Right atrium auricular region (tissue), 2 donors: ENCODE data around the gene ZNF341. TPM values are rescaled to one million over a fixed set of nuclear protein-coding genes. Genes with fewer than 3 reads are reported as not detected.

ENCODE experiments used
- DNase-seq: peaks from one replicate; pipeline ENCODE4 v3.0.0-alpha.2; 2019; ENCODE audit warnings: low spot score
- H3K27ac ChIP-seq, 2 donors: fragments of 200-600 bp; sonication (generic); 1 replicate in 1 of 2; 2 replicates in 1 of 2; pipeline ENCODE4 v1.5.1; 2016 to 2019
- H3K27me3 ChIP-seq, 2 donors: fragments of 200-600 bp; sonication (generic); one replicate each; pipeline versions ENCODE4 v1.5.1 to v1.6.0; 2017 to 2019
- H3K36me3 ChIP-seq: fragments of 200-600 bp; sonication (generic); one replicate; pipeline ENCODE4 v1.5.1; 2016
- H3K4me1 ChIP-seq, 2 donors: fragments of 200-600 bp; sonication (generic); one replicate each; pipeline versions ENCODE4 v1.5.1 to v1.6.0; 2017 to 2019
- H3K4me3 ChIP-seq, 2 donors: fragments of 200-600 bp; sonication (generic); 1 replicate in 1 of 2; 2 replicates in 1 of 2; pipeline ENCODE4 v1.5.1; 2017 to 2019; ENCODE audit warnings: mild to moderate bottlenecking in 1 of 2, moderate library complexity in 1 of 2
- H3K9me3 ChIP-seq, 2 donors: fragments of 200-600 bp; sonication (generic); one replicate each; pipeline ENCODE4 v1.5.1; 2019
- CTCF ChIP-seq, 2 donors: fragments of 200-600 bp; sonication (generic); IDR thresholded peaks; one replicate each; pipeline ENCODE4 v1.5.1; 2019; ENCODE audit warnings: antibody characterized with exemption in 2 of 2
- total RNA-seq, 2 donors: library from RNA; depleted of rRNA; stranded (reverse); fragments of >200 nt; gene quantifications; one replicate each; pipeline ENCODE4 v1.1.0, GENCODE V29; 2016

Gene ZNF341
- total RNA-seq, 2 donors from 2014 or later = 1.0 to 1.8 TPM

DNA sequence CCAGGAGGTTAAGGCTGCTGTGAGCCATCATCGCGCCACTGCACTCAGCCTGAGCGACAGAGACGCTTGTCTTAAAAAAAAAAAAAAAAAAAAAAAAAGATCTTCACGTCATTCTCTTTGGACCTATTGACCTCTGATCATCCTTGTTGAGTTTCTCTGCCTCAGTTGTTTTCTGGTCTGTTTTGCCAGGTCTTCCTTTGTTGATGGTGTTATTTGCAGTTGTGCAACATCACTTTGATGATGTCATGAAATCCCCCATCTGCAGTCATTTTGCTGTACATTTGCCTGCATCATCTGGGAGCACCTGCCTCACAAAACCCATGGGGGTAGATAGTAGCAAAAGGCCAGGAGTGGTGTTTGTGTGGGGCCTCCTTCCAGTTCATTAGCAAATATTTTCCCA lies 40.1 kb downstream of the ZNF341 start:
- H3K4me1 ChIP-seq = no peaks in the 10 kb centered on the region
- no peaks in the 10 kb centered on the region for H3K9me3 ChIP-seq
- no peaks in the 10 kb centered on the region for H3K27me3 ChIP-seq
- H3K36me3 ChIP-seq = peaks cover 5% of the 10 kb centered on the region
- H3K27ac ChIP-seq = no peak overlapping the region
- no peak for DNase-seq
- no peak overlapping the region for H3K4me3 ChIP-seq
- no peak for TF ChIP-seq CTCF (IDR thresholded peaks at IDR 0.05)

GRCh38 chr20:33772439-33772838 lies 40.6 kb downstream of the ZNF341 start:
- no peaks in the 10 kb centered on the region for H3K36me3 ChIP-seq
- no peaks in the 10 kb centered on the region for H3K27me3 ChIP-seq
- DNase-seq = no peak
- H3K9me3 ChIP-seq = no peaks in the 10 kb centered on the region
- H3K4me1 ChIP-seq = no peaks in the 10 kb centered on the region
- H3K4me3 ChIP-seq = no peak overlapping the region
- TF ChIP-seq CTCF (IDR thresholded peaks at IDR 0.05) = no peak
- H3K27ac ChIP-seq = no peak overlapping the region

- H3K36me3 ChIP-seq = no peaks in the 10 kb centered on the region
- no peaks in the 10 kb centered on the region for H3K27me3 ChIP-seq
- H3K9me3 ChIP-seq = no peaks in the 10 kb centered on the region
- DNase-seq = no peak
- H3K27ac ChIP-seq = no peak overlapping the region
- no peak for TF ChIP-seq CTCF (IDR thresholded peaks at IDR 0.05)
- no peak overlapping the region for H3K4me3 ChIP-seq
- no peaks in the 10 kb centered on the region for H3K4me1 ChIP-seq
These were observed 41.8 kb downstream of the ZNF341 start for GRCh38 chr20:33773412-33774089.

DNA sequence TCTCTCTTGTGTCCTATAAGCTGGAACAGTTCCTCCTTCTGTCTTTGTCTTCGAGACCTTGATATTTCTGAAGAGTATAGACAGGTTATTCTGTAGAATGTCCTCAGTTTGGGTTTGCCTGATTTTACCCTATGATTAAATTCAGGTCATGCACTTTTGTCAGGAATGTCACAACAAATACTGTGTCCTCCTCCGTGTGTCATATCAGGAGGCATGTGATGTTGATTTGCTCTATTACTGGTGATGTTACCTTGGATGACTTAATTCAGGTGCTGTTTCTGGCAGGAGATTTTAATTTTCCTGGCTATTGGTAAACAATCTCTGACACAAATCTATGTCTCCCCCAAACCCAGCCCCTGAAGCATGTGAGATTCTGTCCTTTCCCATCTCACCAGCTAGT lies 46.0 kb downstream of the ZNF341 start:
- no peaks in the 10 kb centered on the region for H3K4me1 ChIP-seq

DNA sequence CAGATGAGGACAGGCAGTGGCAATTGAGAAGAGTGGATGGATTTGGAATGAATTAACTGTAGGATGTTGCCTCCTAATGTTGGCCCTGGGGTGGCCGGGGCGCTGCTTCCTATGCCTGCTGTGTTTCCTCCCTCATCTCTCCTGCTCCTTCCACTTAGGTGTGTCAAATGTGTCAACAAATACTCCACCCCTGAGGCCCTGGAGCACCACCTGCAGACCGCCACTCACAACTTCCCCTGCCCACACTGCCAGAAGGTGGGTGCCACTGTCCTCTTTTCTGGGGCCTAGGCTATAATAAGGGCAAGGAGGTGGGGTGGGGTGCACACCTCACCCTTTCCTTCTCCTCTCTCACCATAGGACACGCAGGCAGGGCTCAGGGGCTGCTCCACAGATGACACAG lies 49.3 kb downstream of the ZNF341 start:
- no peaks in the 10 kb centered on the region for H3K9me3 ChIP-seq
- no peaks in the 10 kb centered on the region for H3K27me3 ChIP-seq
- H3K4me3 ChIP-seq = no peak overlapping the region
- no peaks in the 10 kb centered on the region for H3K36me3 ChIP-seq
- no peak for DNase-seq
- TF ChIP-seq CTCF (IDR thresholded peaks at IDR 0.05) = no peak
- no peaks in the 10 kb centered on the region for H3K4me1 ChIP-seq
- H3K27ac ChIP-seq = no peak overlapping the region

More for the DNA sequence above, 46.0 kb downstream of the ZNF341 start:
- H3K27ac ChIP-seq = no peak overlapping the region
- no peak for DNase-seq
- no peak overlapping the region for H3K4me3 ChIP-seq
- H3K36me3 ChIP-seq = no peaks in the 10 kb centered on the region
- no peak for TF ChIP-seq CTCF (IDR thresholded peaks at IDR 0.05)
- H3K9me3 ChIP-seq = no peaks in the 10 kb centered on the region
- no peaks in the 10 kb centered on the region for H3K27me3 ChIP-seq

DNA sequence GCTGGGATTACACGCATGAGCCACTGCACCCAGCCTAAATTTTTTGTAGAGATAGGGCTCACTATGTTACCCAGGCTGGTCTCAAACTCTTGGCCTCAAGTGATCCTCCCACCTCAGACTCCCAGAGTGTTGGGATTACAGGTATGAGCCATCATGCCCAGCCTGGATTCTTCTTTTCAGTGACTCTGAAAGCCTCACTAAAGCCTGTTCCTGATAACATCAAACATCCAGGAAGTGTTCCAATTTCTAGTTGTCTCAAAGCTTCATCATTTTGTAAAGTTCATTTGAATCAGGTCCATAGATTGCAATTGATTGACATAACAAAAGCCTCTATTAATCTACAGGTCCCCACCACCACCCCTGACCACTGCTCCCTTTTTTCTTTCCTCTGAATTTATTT lies 50.1 kb downstream of the ZNF341 start:
- no peak for DNase-seq
- Histone ChIP-seq H3K27ac (no peak overlapping the region), H3K36me3 (no peaks in the 10 kb centered on the region), H3K9me3 (no peaks in the 10 kb centered on the region), H3K4me1 (no peaks in the 10 kb centered on the region), H3K4me3 (no peak overlapping the region), H3K27me3 (no peaks in the 10 kb centered on the region)
- no peak for TF ChIP-seq CTCF (IDR thresholded peaks at IDR 0.05)
